Stomach smooth muscle (tissue), 2 donors: ENCODE data around the gene CD1E.

Experiments used
- H3K27ac ChIP-seq: one replicate; pipeline ENCODE4 v1.7.0; 2013; ENCODE audit warnings: mild to moderate bottlenecking, low read length, inconsistent platforms
- H3K27me3 ChIP-seq, 2 donors: one replicate each; pipeline ENCODE4 v1.7.0; 2013; ENCODE audit warnings: low read length in 2 of 2; ENCODE audit not compliant: insufficient read depth in 2 of 2, control insufficient read depth in 1 of 2
- H3K36me3 ChIP-seq, 2 donors: one replicate each; pipeline ENCODE4 v1.7.0; 2013; ENCODE audit warnings: low read length in 2 of 2; ENCODE audit not compliant: control insufficient read depth in 2 of 2, insufficient read depth in 2 of 2
- H3K4me1 ChIP-seq: one replicate; pipeline ENCODE4 v1.7.0; 2013; ENCODE audit warnings: low read length; ENCODE audit not compliant: control insufficient read depth, insufficient read depth
- H3K4me3 ChIP-seq, 2 donors: one replicate each; pipeline ENCODE4 v1.7.0; 2013; ENCODE audit warnings: low read length in 2 of 2
- H3K9ac ChIP-seq, 2 donors: one replicate each; pipeline ENCODE4 v1.7.0; 2013; ENCODE audit warnings: low read length in 2 of 2, mild to moderate bottlenecking in 1 of 2
- H3K9me3 ChIP-seq, 2 donors: one replicate each; pipeline ENCODE4 v1.7.0; 2013; ENCODE audit warnings: low read length in 2 of 2; ENCODE audit not compliant: control insufficient read depth in 2 of 2
- donor health status: healthy.
- donor health status: Pancreatic carcinoma.

CD1E gene

GRCh38 chr1:158400871-158401270 lies 47.2 kb downstream of the CD1E start:
- Histone ChIP-seq H3K4me3 (no peak overlapping the region), H3K27me3 (no peaks in the 10 kb centered on the region), H3K36me3 (no peaks in the 10 kb centered on the region), H3K9me3 (no peaks in the 10 kb centered on the region), H3K9ac (no peak overlapping the region), H3K4me1 (no peaks in the 10 kb centered on the region), H3K27ac (no peak overlapping the region)

- Histone ChIP-seq H3K36me3 (no peaks in the 10 kb centered on the region), H3K9ac (no peak overlapping the region), H3K4me3 (no peak overlapping the region), H3K9me3 (no peaks in the 10 kb centered on the region), H3K27ac (no peak overlapping the region), H3K4me1 (no peaks in the 10 kb centered on the region), H3K27me3 (no peaks in the 10 kb centered on the region)
These were observed 53.4 kb downstream of the CD1E start for GRCh38 chr1:158407092-158407491.
